Measurements from ENCODE around the gene ICAM2. TPM values are rescaled to one million over a fixed set of nuclear protein-coding genes. Genes with fewer than 3 reads are reported as not detected.

ICAM2 gene
- polyA plus RNA-seq, 1 of the 3 experiments (the other 2 are of a cell fraction) = 0.08 TPM

- no peak for DNase-seq
- Histone ChIP-seq H2AFZ (ENCODE audit: low read depth) (no peak overlapping the region), H3K9me2 (no peaks in the 10 kb centered on the region), H3K9me3 (no peaks in the 10 kb centered on the region), H3K4me1 (ENCODE audit: control insufficient read depth in 1 of 2, insufficient read depth in 2 of 2, low read depth in 1 of 2, low read length in 1 of 2) (no peaks in the 10 kb centered on the region; a peak in 1 of 4 replicates), H3K9ac (no peak overlapping the region), H4K20me1 (ENCODE audit: insufficient read depth) (no peaks in the 10 kb centered on the region), H3K79me2 (ENCODE audit: insufficient read depth) (no peaks in the 10 kb centered on the region), H3K27me3 (ENCODE audit: insufficient read depth) (peaks cover 18% of the 10 kb centered on the region), H3K4me2 (no peak overlapping the region), H3K27ac (ENCODE audit: low read depth in 2 of 2, low read length in 1 of 2) (no peak overlapping the region), H3K36me3 (replicated peaks in 1 of 2; ENCODE audit: control insufficient read depth in 1 of 2, insufficient read depth in 2 of 2, low read length in 1 of 2) (no peaks in the 10 kb centered on the region), H3F3A (replicated peaks; ENCODE audit: insufficient read depth) (no peaks in the 10 kb centered on the region), H3K4me3 (ENCODE audit: low read depth in 2 of 2, low read length in 1 of 2) (no peak overlapping the region)
- TF ChIP-seq, protein P1, sequence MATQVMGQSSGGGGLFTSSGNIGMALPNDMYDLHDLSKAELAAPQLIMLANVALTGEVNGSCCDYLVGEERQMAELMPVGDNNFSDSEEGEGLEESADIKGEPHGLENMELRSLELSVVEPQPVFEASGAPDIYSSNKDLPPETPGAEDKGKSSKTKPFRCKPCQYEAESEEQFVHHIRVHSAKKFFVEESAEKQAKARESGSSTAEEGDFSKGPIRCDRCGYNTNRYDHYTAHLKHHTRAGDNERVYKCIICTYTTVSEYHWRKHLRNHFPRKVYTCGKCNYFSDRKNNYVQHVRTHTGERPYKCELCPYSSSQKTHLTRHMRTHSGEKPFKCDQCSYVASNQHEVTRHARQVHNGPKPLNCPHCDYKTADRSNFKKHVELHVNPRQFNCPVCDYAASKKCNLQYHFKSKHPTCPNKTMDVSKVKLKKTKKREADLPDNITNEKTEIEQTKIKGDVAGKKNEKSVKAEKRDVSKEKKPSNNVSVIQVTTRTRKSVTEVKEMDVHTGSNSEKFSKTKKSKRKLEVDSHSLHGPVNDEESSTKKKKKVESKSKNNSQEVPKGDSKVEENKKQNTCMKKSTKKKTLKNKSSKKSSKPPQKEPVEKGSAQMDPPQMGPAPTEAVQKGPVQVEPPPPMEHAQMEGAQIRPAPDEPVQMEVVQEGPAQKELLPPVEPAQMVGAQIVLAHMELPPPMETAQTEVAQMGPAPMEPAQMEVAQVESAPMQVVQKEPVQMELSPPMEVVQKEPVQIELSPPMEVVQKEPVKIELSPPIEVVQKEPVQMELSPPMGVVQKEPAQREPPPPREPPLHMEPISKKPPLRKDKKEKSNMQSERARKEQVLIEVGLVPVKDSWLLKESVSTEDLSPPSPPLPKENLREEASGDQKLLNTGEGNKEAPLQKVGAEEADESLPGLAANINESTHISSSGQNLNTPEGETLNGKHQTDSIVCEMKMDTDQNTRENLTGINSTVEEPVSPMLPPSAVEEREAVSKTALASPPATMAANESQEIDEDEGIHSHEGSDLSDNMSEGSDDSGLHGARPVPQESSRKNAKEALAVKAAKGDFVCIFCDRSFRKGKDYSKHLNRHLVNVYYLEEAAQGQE (IDR thresholded peaks at IDR 0.05; ENCODE audit: low read depth, low read length) = no peak
- no peak for TF ChIP-seq NRF1 (IDR thresholded peaks at IDR 0.05; ENCODE audit: low read depth, low read length)
- TF ChIP-seq, protein P2, sequence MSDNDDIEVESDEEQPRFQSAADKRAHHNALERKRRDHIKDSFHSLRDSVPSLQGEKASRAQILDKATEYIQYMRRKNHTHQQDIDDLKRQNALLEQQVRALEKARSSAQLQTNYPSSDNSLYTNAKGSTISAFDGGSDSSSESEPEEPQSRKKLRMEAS (IDR thresholded peaks at IDR 0.05; ENCODE audit: low read depth) = no peak
- TF ChIP-seq, protein P3, sequence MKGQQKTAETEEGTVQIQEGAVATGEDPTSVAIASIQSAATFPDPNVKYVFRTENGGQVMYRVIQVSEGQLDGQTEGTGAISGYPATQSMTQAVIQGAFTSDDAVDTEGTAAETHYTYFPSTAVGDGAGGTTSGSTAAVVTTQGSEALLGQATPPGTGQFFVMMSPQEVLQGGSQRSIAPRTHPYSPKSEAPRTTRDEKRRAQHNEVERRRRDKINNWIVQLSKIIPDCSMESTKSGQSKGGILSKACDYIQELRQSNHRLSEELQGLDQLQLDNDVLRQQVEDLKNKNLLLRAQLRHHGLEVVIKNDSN (IDR thresholded peaks at IDR 0.05; ENCODE audit: borderline replicate concordance, low read depth) = no peak
- no peak for TF ChIP-seq ELF1 (IDR thresholded peaks at IDR 0.05)
- no peak for TF ChIP-seq FOXM1 (IDR thresholded peaks at IDR 0.05; ENCODE audit: low read depth)
- no peak for TF ChIP-seq GATA2 (CRISPR knock-in tag; IDR thresholded peaks at IDR 0.05)
- no peak for TF ChIP-seq EZH2phosphoT487 (IDR thresholded peaks at IDR 0.05; ENCODE audit: borderline replicate concordance, low read depth)
- no peak for TF ChIP-seq RFX5 (IDR thresholded peaks at IDR 0.05; ENCODE audit: low read length)
- TF ChIP-seq RAD21 (IDR thresholded peaks at IDR 0.05; ENCODE audit: low read length) = no peak
- no peak for TF ChIP-seq RXRA (IDR thresholded peaks at IDR 0.05; ENCODE audit: borderline replicate concordance, low read depth)
- TF ChIP-seq IRF3 (IDR thresholded peaks at IDR 0.05; ENCODE audit: low read depth, low read length) = no peak
- no peak for TF ChIP-seq EP300 (IDR thresholded peaks at IDR 0.05; ENCODE audit: borderline replicate concordance in 1 of 2, low read depth in 1 of 2, low read length in 1 of 2)
- TF ChIP-seq FOXJ3 (CRISPR knock-in tag; IDR thresholded peaks at IDR 0.05) = no peak
- no peak for TF ChIP-seq YY1 (IDR thresholded peaks at IDR 0.05; ENCODE audit: low read depth)
- ChIA-PET POLR2A (no interaction called here), CTCF (interaction anchor here (0.9 to 4.9 kb wide), 35 partner anchors 8 to 155 kb away, joined by 3 to 89 read pairs (median 4); partner anchors contain the start of genes GH1, ICAM2, PRR29 and SCN4A)
- WGBS (ENCODE audit: low lambda C conversion rate) = 82% methylated on average over 21 of the region's 21 CpGs
Observed at GRCh38 chr17:63989622-63990345, 30.6 kb downstream of the ICAM2 start.

Data from SK-N-SH (cell line).